Transverse colon (tissue), 4 donors: ENCODE data around the gene TBCB. TPM values are rescaled to one million over a fixed set of nuclear protein-coding genes. Genes with fewer than 3 reads are reported as not detected.
"Not testable (repeated sequence)": the region's sequence is repeated elsewhere in the genome, so short reads cannot be mapped to it uniquely, and the experiment has no call there.

Experiments
- DNase-seq: peaks from one replicate; pipeline ENCODE4 v3.0.0-alpha.2; 2019
- H3K27ac ChIP-seq, 4 donors: fragments of 200-600 bp; sonication (generic); 2 replicates each; pipeline ENCODE4 v1.5.1; 2016 to 2018; ENCODE audit warnings: inconsistent platforms in 4 of 4
- H3K27me3 ChIP-seq: fragments of 200-600 bp; sonication (generic); 2 replicates; pipeline ENCODE4 v1.5.1; 2017; ENCODE audit warnings: inconsistent platforms
- H3K36me3 ChIP-seq, 4 donors: fragments of 200-600 bp; sonication (generic); 2 replicates each; pipeline ENCODE4 v1.5.1; 2017 to 2019; ENCODE audit warnings: inconsistent platforms in 4 of 4
- H3K4me1 ChIP-seq, 4 donors: fragments of 200-600 bp; sonication (generic); 2 replicates each; pipeline ENCODE4 v1.5.1; 2017 to 2020; ENCODE audit warnings: inconsistent platforms in 4 of 4
- H3K4me3 ChIP-seq, 4 donors: fragments of 200-600 bp; sonication (generic); 1 replicate in 1 of 4; 2 replicates in 3 of 4; pipeline versions ENCODE4 v1.5.1 to v1.6.1; 2017 to 2019; ENCODE audit warnings: inconsistent platforms in 4 of 4
- H3K9me3 ChIP-seq, 2 donors: fragments of 200-600 bp; sonication (generic); 2 replicates each; pipeline ENCODE4 v1.5.1; 2017 to 2019; ENCODE audit warnings: inconsistent platforms in 2 of 2
- CTCF ChIP-seq, 5 experiments: fragments of 200-600 bp in 3 of 5; fragments of 450-650 bp in 2 of 5; sonication (generic) in 3 of 5; IDR thresholded peaks; 1 replicate in 2 of 5; 2 replicates in 3 of 5; pipeline ENCODE4 v1.5.1; 2016 to 2017; ENCODE audit warnings: antibody characterized with exemption in 5 of 5, inconsistent platforms in 3 of 5, mild to moderate bottlenecking in 2 of 5, moderate library complexity in 1 of 5
- EP300 ChIP-seq: sonication (generic); formaldehyde crosslinking; IDR thresholded peaks from one replicate; pipeline ENCODE4 v1.6.1; 2017; ENCODE audit warnings: antibody characterized with exemption, low read depth
- POLR2A ChIP-seq: fragments of 450-650 bp; IDR thresholded peaks from one replicate; pipeline ENCODE4 v1.6.1; 2016; ENCODE audit warnings: antibody characterized with exemption, mild to moderate bottlenecking, moderate library complexity
- POLR2AphosphoS5 ChIP-seq, 3 donors: sonication (generic); formaldehyde crosslinking; IDR thresholded peaks; one replicate each; pipeline ENCODE4 v1.6.1; 2016; ENCODE audit warnings: antibody characterized with exemption in 3 of 3
- WGBS, 2 donors: methylation state at CpG; one replicate each; pipeline ENCODE4 v1.1.5; 2018; ENCODE audit warnings: low coverage in 1 of 2; 5-methylcytosine and 5-hydroxymethylcytosine counted together
- in situ Hi-C, 4 donors: fragments of 200-750 bp; cut with MboI; loops; one replicate each; pipeline versions ENCODE4 v1.15.0 to v1.15.1; 2017; ENCODE audit warnings: low sequenced_read_pairs in 3 of 4, low pct_ligation_motif_present in 1 of 4, low pct_unique_long_range_greater_than_20kb in 1 of 4
- intact Hi-C: fragments of 100-400 bp; cut with DNase I; formaldehyde crosslinking; loops from one replicate; pipeline ENCODE4 v1.15.1; 2023; ENCODE audit warnings: low total_unique reads
- total RNA-seq, 4 donors: library from RNA; depleted of rRNA; stranded (reverse); fragments of >200 nt; gene quantifications; one replicate each; pipeline ENCODE4 v1.1.0, GENCODE V29; 2016

TBCB gene
- total RNA-seq, 4 donors from 2014 or later, result 82.4 to 175 (median 134) TPM

- in situ Hi-C loops (loop anchor here in 1 of 4 donors (5.0 kb wide), 1 partner anchor 37 kb away; no protein-coding TSS in a partner anchor), intact Hi-C loops (no loop called here)
- peaks cover 0 to 21% (median 16%) of the 10 kb centered on the region in 4 donors for H3K4me1 ChIP-seq
- TF ChIP-seq POLR2AphosphoS5 (IDR thresholded peaks at IDR 0.05) (peak in 2 of 3 donors; percentile 18 to 57), EP300 (no peak), POLR2A (peak; percentile 31), CTCF (IDR thresholded peaks at IDR 0.05) (no peak)
- no peaks in the 10 kb centered on the region for H3K9me3 ChIP-seq
- H3K27me3 ChIP-seq, result no peaks in the 10 kb centered on the region
- WGBS, 2 donors, result 35 to 50% methylated on average over 8 to 9 of the region's 9 CpGs
- no peak overlapping the region for H3K4me3 ChIP-seq
- peak; percentile 57 for DNase-seq
- H3K27ac ChIP-seq, result peak overlapping the region; percentile 84 to 89 (median 85)
- H3K36me3 ChIP-seq, result peaks cover 0 to 6% (median 0%) of the 10 kb centered on the region in 4 donors
These were observed 54.0 kb downstream of the TBCB start for GRCh38 chr19:36169084-36169760.

GRCh38 chr19:36172852-36173251 lies 57.6 kb downstream of the TBCB start:
- intact Hi-C loops (no loop called here), in situ Hi-C loops (loop anchor here in 2 of 4 donors (5.0 kb wide), 2 partner anchors 41 to 46 kb away; no protein-coding TSS in a partner anchor)
- no peak for TF ChIP-seq CTCF (IDR thresholded peaks at IDR 0.05)
- no peak for TF ChIP-seq POLR2A
- TF ChIP-seq POLR2AphosphoS5 (IDR thresholded peaks at IDR 0.05), result no peak
- TF ChIP-seq EP300, result no peak
- Histone ChIP-seq H3K27ac (no peak overlapping the region), H3K9me3 (no peaks in the 10 kb centered on the region), H3K4me1 (peaks cover 0 to 21% (median 16%) of the 10 kb centered on the region in 4 donors), H3K27me3 (no peaks in the 10 kb centered on the region), H3K4me3 (no peak overlapping the region), H3K36me3 (no peaks in the 10 kb centered on the region)
- no peak for DNase-seq
- WGBS, 2 donors, result 92 to 96% methylated on average over 5 of the region's 5 CpGs

DNA sequence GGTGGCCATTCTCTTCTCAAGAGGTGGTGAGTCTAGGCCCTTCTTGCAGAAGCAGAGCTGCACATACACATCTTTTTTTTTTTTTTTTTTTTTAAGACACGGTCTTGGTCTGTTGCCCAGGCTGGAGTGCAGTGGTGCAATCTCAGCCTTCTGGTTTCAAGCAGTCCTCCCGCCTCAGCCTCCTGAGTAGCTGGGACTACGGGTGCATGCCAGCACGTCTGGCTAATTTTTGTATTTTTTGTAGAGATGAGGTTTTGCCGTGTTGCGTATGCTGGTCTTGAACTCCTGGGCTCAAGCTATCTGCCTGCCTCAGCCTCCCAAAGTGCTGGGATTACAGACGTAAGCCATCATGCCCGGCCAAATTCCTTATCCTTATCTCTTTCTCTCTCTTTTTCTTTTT lies 58.6 kb downstream of the TBCB start:
- peaks cover 0 to 18% (median 12%) of the 10 kb centered on the region in 4 donors for H3K4me1 ChIP-seq
- H3K9me3 ChIP-seq, H3K36me3 ChIP-seq, intact Hi-C loops, DNase-seq, H3K4me3 ChIP-seq, H3K27ac ChIP-seq, H3K27me3 ChIP-seq: not testable (repeated sequence)
- in situ Hi-C loops, result loop anchor here in 2 of 4 donors (5.0 kb wide), 2 partner anchors 42 to 47 kb away; no protein-coding TSS in a partner anchor
- 82 to 90% methylated on average over 2 to 8 of the region's 8 CpGs for WGBS, 2 donors

Other genes with a start within 250 kb of the TBCB start
- gene APLP1, start 246.9 kb upstream of the TBCB start, total RNA-seq, result 10 to 100 TPM in 1 of 4 donors, 1 to 10 TPM in 2, under 1 TPM in 1; 1.00 to 10.5 (median 4.5) TPM
- gene NFKBID, start 214.9 kb upstream of the TBCB start, total RNA-seq, result 10 to 100 TPM in 3 of 4 donors, 1 to 10 TPM in 1; 7.5 to 29.5 (median 13.1) TPM
- 1 to 10 TPM in 1 of 4 donors, not detected in 3; 9.4 TPM for gene HCST, start 212.9 kb upstream of the TBCB start, total RNA-seq
- gene TYROBP, start 207.2 kb upstream of the TBCB start, total RNA-seq, result 10 to 100 TPM; 25.6 to 81.5 (median 52.2) TPM
- gene LRFN3, start 179.1 kb upstream of the TBCB start, total RNA-seq, result 10 to 100 TPM; 12.1 to 48.6 (median 16.6) TPM
- 10 to 100 TPM; 30.3 to 83.8 (median 55.4) TPM for gene SDHAF1, start 120.3 kb upstream of the TBCB start, total RNA-seq
- 1 to 10 TPM in 3 of 4 donors, not detected in 1; 1.2 to 9.0 (median 2.9) TPM for gene SYNE4, start 106.7 kb upstream of the TBCB start, total RNA-seq
- gene ALKBH6, start 101.3 kb upstream of the TBCB start, total RNA-seq, result 100 to 1,000 TPM in 2 of 4 donors, 10 to 100 TPM in 2; 27.6 to 151 (median 83.2) TPM
- gene CLIP3, start 82.6 kb upstream of the TBCB start, total RNA-seq, result 10 to 100 TPM in 3 of 4 donors, 1 to 10 TPM in 1; 7.0 to 37.6 (median 23.5) TPM
- 10 to 100 TPM in 2 of 4 donors, 1 to 10 TPM in 1, not detected in 1; 9.5 to 64.1 (median 11.2) TPM for gene THAP8, start 61.2 kb upstream of the TBCB start, total RNA-seq
- gene WDR62, start 60.6 kb upstream of the TBCB start, total RNA-seq, result 10 to 100 TPM in 1 of 4 donors, 1 to 10 TPM in 1, under 1 TPM in 2; 0.37 to 20.7 (median 0.97) TPM
- not detected for gene OVOL3, start 4.3 kb upstream of the TBCB start, total RNA-seq
- 10 to 100 TPM in 3 of 4 donors, not detected in 1; 15.1 to 44.9 (median 44.0) TPM for gene POLR2I, start 593 bp upstream of the TBCB start, total RNA-seq
- gene CAPNS1, start 24.6 kb downstream of the TBCB start, total RNA-seq, result 100 to 1,000 TPM; 222 to 304 (median 248) TPM
- 10 to 100 TPM in 2 of 4 donors, 1 to 10 TPM in 1, not detected in 1; 7.8 to 26.3 (median 11.7) TPM for gene COX7A1, start 37.0 kb downstream of the TBCB start, total RNA-seq
- 1 to 10 TPM in 2 of 4 donors, under 1 TPM in 1, not detected in 1; 1.00 to 4.1 (median 4.0) TPM for gene ZNF565, start 99.2 kb downstream of the TBCB start, total RNA-seq
- gene ZNF146, start 99.6 kb downstream of the TBCB start, total RNA-seq, result 100 to 1,000 TPM in 1 of 4 donors, 10 to 100 TPM in 3; 10.8 to 105 (median 52.2) TPM